Raji (cell line): Measurements from ENCODE around the gene TMEM94.

Experiments used
- POLR2A ChIP-seq: IDR thresholded peaks from 2 replicates; pipeline ENCODE4 v1.6.1; 2011; ENCODE audit warnings: low read depth, low read length, control low read depth; ENCODE audit not compliant: insufficient read depth

Gene TMEM94

DNA sequence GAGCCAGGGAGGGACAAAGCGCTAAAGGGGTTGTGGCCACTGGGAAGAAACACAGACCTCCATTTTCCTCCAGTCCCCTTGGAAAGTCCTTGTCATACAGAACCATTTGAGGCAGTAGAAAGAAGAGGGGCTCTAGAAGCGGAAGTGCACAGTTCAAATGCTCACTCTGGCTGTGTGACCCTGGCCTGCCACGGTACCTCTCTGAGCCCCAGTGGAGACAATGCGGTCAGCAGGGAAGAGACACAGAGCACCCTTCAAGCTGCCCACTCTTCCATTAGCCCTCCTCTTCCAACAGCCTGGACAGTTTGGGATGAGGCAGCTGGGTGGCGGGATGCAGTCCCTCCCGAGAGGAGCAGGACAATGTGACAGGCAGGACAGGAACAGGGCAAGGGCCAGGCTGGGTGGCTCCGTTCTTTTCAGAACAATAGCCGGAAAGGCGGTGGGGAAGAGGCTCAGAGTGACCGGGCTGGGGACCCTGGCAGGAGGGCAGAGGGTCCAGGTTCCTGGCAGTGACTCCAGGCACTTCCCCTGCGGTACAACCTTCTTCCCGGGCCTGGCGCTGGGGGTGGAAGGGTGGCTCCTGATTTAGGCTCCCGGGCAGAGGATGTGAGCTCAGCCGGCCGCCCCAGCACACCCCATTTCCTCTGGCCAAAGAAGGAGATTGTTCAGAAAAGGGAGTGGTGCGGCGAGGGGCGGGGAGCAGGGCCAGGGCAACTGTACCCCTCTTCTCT, 53.3 kb downstream of the TMEM94 start:
- no peak for TF ChIP-seq POLR2A

DNA sequence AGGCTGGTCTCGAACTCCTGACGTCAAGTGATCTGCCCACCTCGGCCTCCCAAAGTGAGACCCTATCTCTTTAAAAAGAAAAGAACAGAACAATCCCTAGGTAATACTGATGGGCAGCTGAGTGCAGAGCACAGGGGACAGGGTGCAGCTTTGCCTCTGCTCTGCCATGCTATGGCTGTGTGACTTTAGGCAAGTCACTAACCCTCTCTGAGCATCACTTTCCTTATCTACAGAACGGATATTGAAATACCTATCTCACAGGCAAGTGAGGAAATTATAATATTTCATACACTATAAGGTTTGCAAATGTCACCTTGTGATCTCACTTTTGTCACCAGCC, 54.8 kb downstream of the TMEM94 start:
- no peak for TF ChIP-seq POLR2A

DNA sequence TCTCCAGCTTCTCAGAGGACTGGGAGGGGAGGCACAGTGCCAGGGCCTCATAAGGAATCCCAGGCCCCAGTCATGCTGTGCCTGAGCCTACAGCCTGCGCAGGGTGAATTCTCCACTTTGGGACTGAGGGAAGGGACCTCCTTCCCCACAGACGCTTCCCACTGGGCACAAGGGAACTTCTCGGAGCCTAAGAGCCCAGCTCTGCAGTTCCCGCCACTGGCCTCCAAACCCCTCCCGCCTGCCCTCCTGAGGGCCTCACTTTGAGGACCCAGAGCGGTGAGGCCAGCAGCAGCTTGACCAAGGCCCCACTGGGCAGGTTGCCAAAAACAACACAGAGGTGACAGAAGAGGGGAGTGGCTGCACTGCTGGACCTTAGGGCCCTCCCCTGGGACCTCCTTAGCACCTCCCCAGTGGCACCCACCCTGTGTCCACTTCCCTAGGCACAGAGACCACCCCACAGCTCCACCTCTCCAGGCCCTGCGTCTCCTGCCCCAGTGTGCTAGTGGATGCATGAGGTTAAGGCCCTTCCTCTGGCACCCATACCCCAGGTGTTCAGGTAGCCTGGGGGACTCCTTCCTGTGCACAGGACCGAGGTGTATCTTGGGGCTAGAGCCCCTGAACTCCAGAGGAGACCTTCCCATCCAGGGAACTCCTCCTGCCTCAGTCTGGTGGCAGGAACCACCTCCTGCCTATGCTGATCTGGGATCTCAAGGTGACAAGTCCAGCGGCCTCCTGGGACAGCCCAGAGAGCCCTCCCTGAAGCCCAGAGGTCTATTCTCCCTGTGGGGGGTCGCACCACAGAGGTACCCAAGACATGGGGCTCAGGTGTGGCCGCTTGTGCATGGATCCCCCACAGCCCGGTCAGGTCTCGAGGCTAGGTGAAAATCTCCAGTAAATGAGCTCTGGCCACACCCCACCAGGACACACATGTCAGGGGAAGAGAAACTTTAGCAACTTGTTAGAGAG, 55.5 kb downstream of the TMEM94 start:
- TF ChIP-seq POLR2A = no peak

DNA sequence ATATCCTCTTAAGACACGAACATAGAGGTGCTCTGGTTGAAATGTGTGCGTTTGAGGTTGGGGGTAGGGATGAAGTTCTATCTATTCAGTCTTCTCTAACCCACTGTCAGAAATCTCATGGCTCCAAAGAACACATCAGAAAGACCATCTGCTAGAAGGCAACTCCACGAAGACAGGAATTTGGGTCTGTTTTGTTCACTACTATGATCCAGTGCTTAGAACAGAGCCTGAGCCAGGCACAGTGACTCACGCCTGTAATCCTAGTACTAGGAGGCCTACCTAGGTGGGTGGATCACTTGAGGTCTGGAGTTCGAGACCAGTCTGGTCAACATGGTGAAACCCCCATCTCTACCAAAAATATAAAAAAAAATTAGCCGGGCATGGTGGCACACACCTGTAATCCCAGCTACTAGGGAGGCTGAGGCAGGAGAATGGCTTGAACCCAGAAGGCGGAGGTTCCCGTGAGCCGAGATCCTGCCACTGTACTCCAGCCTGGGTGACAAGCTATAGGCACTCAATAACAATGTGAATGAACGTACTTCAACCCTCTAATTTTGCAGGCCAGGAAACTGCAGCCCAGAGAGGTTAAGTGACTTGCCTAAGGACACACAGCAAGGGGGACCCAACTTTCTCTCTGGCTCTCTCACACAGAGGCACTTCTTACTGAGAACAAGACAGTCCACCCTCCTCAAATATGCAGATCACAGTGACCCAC, 56.6 kb downstream of the TMEM94 start:
- TF ChIP-seq POLR2A = no peak

DNA sequence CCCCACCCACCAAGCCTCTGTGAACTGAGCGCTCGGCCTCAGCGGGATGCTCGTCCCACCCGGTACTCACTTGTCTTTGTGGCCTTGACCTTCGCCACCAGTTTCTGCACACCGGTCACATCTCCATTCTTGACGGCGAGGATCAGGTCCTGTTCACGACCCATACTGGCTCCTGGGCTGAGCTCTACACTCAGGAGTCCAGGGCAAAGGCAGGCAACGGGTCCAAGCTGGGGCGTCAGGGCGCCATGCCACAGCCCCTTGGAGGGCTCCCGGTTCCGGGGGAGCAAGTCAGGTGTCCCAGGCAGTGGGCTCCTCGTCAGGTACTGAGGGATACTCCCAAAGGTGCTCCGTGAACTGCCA, 57.2 kb downstream of the TMEM94 start:
- no peak for TF ChIP-seq POLR2A

DNA sequence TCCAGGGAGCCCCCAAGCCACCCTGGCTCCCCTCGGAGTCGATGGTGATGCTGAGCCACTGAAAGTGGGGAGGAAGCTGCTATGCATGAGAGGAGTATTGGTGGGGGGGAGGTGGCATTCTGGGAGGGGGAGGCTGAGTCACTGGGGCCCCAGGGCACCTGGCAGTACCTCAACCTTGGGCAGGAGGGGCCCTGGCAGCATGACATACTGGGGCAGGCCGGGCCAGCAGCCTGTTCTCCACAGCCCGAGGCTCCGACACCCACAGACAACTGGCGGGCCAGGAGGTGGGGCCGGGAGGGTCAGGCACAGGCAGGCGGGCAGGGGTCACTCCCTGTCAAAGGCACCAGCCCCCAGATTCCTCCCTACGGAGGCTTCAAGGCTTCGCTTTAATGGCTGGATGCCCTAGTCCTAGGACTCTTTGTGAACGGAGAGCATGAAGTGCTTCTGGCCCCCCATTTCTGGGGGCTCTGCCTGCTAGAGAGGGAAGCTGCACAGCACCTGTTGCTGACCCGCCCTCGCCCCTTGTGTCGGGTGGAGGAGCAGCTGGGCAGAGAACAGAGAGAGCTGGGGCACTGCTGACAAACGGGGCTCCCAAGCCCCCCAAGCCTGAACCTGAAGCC, 58.0 kb downstream of the TMEM94 start:
- TF ChIP-seq POLR2A = no peak

DNA sequence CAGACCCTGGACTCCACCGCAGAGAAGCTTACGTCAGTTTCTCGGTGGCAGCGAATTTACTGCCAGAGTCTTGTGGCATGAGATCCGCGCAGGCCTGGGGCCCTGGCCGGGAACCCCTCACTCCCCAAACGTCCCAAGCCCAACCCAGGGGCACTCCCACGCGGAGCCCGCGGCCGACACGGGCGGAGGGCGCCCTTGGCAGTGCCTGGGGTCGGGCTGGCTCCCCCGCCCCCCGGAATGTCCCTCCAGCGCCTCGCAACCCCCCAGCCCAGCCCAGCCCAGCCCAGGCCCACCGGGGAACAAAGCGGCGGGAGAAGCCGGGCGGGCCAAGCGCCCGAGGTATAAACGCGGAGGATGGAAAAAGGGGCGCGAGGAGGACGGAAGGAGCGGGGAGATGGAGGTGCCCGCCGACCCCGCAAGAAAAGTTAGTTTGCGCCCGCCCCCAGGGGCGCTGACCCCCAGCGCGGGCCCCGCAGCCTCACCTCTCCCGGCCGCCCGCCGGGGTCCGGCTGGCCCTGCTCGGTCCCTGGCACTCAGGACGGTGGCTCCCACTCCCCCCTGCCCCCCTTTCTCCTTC, 58.6 kb downstream of the TMEM94 start:
- TF ChIP-seq POLR2A = no peak

DNA sequence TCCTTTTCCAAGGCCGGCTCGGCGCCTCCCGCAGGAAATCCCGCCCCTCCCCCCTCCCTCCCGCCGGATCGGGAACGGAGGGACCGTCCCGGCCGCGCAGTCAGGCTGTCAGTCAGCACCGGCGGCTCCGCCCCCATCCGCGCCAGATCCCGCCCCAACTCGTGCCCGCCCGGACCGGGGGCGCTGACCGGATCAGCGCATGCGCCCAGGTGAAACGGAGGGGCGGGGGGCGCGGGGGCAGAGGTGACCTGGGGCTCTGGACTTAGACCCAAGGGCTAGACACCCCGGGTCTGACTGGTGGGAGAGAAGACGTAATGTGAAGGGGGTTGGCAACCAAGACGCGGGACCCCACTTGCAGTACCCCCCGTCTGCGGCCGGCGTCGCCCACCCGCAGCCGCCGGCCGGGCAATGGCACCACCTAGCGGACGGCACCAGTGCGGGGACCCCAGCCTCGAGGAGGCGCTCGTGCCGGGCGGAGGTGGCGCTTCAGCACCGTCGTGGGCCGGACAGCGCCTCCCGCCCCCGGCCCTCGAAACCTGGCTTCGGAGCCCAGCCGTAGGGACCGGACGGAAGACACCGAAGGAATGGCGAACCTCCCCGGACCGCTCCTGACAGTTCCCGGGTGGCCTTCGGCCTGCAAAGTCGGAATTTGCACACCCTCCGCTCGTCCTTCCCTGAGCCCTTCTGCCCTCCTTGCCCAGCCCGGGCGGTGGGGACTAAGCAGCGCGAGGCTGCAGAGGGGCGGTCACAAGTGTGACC, 59.2 kb downstream of the TMEM94 start, which contains the start of gene CASKIN2:
CASKIN2 (minus strand) TSS at position 42 of the 759 bp plus-strand sequence. CDS start 1,733 bp downstream, outside the sequence.
- no peak for TF ChIP-seq POLR2A

DNA sequence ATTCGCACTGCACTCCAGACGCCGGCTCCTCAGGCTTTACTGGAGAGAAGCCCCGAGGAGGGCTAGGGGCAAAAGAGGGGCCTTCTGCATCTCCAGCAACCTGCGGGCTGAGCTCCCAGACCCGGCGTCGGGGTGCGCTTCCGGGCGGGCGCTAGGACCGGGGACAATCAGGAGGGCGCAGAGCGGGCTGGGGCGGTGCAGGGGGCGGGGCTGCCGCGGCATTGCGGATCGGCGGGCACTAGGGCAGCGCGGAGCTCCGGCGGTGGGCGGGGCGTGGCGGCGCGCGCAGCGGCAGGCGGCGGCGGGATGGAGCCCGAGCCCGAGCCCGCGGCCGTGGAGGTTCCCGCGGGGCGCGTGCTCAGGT, 59.8 kb downstream of the TMEM94 start, which contains the start of gene TSEN54:
TSEN54 (plus strand) TSS at position 274 of the 364 bp plus-strand sequence; CDS start at position 307, 33 bp downstream.
- TF ChIP-seq POLR2A = peak; percentile 60; the same call in 1 of the 2 replicates

DNA sequence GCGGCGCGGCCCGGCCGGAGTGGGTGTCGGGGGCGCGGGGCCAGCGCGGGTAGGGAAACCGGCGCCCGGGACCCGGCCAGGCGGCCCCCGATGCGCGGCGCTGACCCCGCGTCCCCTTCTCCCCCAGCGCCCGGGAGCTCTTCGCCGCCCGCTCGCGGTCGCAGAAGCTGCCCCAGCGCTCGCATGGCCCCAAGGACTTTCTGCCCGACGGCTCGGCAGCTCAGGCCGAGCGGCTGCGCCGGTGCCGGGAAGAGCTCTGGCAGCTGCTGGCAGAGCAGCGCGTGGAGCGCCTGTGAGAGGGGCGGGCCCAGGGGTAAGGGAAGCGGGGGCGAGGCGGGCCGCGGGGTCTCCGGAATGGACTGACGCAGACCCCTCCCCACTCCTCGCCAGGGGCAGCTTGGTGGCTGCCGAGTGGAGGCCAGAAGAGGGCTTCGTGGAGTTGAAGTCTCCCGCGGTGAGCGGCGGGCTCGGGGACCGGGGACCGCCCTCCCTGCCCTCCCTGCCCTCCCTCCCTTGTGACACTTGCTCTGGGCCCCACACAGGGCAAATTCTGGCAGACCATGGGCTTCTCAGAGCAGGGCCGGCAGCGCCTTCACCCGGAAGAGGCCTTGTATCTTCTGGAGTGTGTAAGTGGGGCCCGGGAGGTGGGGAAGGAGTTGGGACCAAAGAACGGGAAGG, 60.3 kb downstream of the TMEM94 start:
- no peak for TF ChIP-seq POLR2A

DNA sequence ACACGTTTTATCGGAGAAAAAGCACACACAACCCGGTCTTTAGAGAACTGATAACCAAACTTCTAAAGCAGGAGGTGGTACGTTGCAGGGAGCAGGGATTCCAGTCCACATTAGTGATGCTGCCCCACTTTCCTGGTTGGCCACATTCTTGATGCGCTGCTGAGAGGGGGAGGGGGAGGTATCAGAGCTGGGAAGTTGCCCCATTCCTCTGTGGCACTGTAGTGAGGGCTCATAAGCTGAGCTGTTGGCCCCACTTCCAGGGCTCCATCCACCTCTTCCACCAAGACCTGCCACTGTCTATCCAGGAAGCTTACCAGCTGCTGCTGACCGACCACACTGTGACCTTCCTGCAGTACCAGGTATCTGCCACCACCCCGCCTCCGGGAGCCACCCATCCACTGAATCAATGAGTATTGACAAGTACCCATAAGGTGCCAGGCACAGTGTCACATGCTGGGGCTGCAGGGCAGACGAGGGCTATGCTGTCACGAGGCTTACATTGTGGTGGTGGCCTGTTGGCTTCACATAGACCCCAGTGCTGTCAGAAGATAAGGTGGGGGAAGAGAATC, 60.9 kb downstream of the TMEM94 start:
- TF ChIP-seq POLR2A = no peak

DNA sequence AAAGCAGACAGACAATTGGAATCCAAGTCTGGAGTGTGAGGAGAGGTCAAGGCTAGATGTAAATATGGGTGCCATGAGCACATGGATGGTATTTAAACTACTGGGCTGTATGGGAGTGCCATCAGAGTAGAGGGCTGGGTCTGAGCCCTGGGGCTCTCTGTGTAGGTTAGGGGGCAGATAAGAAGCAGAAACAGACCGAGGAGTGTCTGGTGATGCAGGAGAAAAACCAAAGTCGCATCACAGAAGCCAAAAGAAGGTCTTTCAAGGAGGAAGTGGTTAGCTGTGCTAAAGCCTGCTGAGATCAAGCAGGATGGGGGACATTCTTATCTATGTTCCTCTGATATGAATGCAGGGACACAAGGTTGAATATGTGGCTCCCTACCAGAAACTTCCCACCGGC, 61.8 kb downstream of the TMEM94 start:
- no peak for TF ChIP-seq POLR2A

DNA sequence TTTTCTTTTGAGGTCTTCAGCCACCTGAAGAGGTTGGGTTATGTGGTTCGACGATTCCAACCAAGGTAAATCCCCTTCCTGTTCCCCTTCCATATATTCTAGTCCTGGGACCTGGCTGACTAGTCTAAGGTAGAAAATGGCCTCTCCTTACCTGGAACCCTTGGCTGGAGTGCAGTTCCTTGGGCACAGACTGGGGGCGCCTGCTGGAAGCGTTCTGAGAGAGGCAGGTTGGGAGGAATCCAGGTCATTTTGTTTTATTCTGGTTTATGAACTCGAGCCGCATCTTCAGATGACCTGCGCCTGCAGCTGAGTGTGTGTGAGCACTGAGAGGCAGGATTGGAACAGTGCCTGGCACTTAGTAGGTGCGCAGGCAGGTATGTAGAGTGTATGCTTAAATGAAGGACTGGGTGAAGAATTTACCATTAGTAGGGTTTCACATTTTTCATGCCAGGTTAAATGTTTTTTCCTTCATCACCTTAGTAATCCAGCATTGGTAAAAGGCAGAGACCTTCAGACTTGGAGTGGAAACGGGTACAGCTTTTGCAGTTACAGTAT, 62.6 kb downstream of the TMEM94 start:
- no peak for TF ChIP-seq POLR2A
